Suppressor macrophage treated with lipopolysaccharide for 4 hours (primary cell): ENCODE results near the gene P2RY8.
"Not testable (repeated sequence)": the region's sequence is repeated elsewhere in the genome, so short reads cannot be mapped to it uniquely, and the experiment has no call there.

Experiments used
- DNase-seq: peaks from one replicate; pipeline ENCODE4 v3.0.0-alpha.2; 2020

Gene P2RY8

DNA sequence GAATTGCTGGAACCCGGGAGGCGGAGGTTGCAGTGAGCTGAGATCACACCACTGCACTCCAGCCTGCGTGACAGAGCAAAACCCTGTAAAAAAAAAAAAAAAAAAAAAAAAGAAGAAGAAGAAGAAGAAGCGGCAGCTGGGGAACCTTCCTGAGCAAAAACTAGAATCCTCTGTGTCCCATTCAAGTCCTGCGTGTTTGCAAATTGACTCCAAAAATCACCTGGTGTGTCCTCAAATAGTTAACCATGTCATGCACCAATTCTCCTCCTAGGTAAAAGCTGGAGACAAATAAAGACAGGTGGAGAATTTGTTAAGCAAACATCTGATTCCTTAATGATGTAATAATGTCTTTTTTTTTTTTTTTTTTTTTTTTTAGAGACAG, 52.4 kb downstream of the P2RY8 start:
- no peak for DNase-seq

- no peak for DNase-seq
Measured at GRCh38 chrX:1483843-1484637, 52.9 kb downstream of the P2RY8 start.

DNA sequence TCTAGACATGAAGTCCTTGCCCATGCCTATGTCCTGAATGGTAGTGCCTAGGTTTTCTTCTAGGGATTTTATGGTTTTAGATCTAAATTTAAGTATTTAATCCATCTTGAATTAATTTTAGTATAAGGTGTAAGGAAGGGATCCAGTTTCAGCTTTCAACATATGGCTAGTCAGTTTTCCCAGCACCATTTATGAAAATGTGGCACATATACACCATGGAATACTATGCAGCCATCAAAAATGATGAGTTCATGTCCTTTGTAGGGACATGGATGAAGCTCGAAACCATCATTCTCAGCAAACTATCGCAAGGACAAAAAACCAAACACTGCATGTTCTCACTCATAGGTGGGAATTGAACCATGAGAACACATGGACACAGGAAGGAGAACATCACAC, 54.5 kb downstream of the P2RY8 start:
- not testable (repeated sequence) for DNase-seq

DNA sequence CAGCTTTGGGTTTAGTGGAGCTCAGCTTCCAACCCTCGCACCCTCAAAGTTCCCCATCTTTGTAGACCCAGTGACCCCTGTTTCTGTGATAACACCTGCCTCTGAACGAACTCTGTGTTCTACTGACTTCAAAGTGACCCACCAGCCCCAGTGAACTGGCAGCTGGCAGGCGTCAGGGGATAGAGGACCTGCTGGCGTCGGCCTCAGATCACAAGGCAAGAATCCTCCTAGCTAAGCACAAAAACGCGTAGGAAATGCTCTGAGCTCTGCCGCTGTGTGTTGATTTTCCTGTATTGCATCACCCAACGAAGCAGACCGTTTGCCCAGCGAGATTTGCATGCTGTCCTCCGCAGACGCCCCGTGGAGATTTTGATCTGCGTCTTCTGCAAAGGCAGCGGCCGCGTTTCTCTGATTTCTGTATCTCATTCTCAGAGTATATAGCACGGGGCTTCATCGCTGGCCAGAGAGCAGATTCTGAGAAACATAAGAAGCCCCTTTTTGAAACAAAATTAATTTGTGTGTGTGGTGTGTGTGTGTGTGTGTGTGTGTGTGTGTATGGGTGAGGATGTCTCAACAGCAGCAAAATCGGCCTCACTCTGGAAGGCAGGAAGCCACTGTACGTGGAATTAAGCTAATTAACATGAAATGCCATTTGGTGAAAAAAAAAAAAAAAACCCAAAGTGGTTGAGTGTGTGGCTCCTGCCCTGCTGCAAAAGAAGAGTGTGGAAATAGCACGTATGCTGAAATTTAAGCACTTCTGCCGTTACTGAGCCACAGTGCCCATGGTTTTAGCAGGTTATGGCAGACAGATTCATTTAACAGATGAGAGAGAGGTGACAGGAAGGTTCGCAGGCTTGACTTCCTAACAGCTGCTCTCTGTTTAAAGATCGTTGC, 55.1 kb downstream of the P2RY8 start:
- peak; percentile 92 for DNase-seq

- DNase-seq, result peak; percentile 35
Measured at GRCh38 chrX:1480082-1480785, 56.8 kb downstream of the P2RY8 start.

- no peak for DNase-seq
Measured at GRCh38 chrX:1477801-1478458, 59.1 kb downstream of the P2RY8 start.

DNA sequence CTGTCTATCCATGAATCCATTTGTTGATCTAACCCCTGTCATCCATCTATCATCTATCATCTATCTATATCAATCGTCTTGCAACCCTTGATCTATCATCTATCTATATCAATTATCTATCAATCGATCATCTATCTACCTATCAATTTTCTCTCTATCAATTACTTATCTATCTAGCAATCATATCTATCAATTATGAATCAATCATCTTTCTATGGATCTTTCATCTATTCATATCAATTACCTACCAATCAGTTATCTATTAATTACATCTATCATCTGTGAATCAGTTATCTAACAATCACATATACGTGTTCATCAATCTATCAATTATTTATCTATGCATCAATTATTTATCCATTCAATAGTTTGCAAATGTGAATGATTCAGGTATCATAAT, 59.8 kb downstream of the P2RY8 start:
- no peak for DNase-seq

- DNase-seq, result no peak
Measured at GRCh38 chrX:1476682-1477081, 60.3 kb downstream of the P2RY8 start.

DNA sequence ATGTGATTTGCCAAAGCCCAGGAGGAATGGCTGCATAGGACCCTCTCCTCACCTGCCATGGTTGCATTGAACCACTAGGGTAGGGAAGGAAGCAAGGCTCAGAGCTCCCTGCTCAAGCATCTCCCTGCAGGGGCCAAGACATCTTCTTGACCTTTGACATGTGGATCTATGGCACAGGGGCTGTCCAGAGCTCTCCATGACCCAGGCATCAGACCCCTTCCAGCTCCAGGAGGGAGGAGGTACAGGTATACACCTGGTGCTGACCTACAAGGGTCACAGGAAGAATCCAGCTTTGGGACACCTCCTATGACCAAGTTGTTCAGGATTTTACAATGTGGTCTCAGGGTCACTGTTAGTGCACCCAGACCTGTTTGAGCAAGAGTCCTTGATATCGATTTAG, 61.1 kb downstream of the P2RY8 start:
- DNase-seq, result no peak

DNA sequence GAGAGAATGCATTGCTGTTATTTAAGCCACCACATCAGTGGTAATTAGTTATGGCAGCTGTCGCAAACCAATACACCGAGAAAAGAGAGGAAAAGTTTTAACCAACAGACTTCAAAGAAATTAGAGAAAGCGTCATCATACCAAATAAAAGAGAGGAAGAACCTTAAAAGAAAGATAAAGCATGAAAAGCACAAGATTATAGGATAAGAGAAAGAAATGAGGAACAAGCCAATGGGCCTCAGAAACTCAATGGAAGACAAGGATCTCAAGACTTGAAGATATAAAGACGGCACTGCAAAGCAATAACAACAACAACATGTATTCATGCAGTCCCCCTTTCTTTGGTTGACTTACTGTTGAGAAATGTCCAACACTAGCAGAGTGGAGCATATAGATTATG, 61.5 kb downstream of the P2RY8 start:
- DNase-seq, result no peak

DNA sequence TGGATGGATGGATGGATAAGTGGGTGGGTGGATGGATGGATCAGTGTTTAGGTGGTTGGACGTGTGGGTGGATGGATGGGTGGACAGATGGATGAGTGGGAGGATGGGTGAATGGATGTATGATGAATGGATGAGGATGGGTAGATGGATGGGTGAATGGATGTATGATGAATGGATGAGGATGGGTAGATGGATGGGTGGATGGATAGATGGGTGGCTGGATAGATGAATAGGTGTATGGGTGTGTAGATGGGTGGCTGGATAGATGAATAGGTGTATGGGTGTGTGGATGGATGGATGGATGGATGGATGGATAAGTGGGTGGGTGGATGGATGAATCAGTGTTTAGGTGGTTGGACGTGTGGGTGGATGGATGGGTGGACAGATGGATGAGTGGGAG, 62.4 kb downstream of the P2RY8 start:
- not testable (repeated sequence) for DNase-seq

DNA sequence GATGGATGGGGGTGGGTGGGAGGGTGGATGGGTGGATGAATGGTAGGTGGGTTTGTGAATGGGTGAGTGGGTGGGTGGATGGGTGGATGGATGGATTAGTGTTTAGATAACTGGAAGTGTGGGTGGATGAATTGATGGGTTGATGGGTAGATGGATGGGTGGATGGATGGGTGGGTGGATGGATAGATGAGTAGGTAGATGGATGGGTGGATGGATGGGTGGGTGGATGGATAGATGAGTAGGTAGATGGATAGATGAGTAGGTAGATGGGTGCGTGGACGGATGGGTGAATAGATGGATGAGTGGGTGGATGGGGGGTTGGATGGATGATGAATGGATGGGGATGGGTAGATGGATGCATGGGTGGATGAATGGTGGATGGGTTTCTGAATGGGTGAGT, 64.0 kb downstream of the P2RY8 start:
- no peak for DNase-seq

GRCh38 chrX:1468250-1468772, 68.7 kb downstream of the P2RY8 start:
- peak; percentile 23 for DNase-seq

GRCh38 chrX:1466971-1467561, 69.9 kb downstream of the P2RY8 start:
- DNase-seq, result peak; percentile 63

DNA sequence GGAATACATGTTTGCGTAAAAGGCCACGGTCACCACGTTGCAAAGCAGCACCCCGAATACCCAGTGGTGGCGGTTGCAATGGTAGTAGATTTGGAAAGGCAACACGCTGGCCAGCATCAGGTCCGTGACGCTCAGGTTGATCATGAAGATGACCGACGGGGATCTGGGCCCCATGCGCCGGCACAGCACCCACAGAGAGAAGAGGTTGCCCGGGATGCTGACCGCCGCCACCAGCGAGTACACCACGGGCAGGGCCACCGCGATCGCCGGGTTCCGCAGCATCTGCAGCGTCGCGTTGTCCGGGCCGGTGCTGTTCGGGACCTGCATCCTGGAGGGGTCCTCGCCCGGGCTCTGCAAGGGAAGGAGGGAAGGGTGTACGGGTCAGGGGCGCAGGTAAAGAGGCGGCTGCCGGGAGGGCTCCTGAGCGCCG, 70.7 kb downstream of the P2RY8 start:
- DNase-seq, result no peak

DNA sequence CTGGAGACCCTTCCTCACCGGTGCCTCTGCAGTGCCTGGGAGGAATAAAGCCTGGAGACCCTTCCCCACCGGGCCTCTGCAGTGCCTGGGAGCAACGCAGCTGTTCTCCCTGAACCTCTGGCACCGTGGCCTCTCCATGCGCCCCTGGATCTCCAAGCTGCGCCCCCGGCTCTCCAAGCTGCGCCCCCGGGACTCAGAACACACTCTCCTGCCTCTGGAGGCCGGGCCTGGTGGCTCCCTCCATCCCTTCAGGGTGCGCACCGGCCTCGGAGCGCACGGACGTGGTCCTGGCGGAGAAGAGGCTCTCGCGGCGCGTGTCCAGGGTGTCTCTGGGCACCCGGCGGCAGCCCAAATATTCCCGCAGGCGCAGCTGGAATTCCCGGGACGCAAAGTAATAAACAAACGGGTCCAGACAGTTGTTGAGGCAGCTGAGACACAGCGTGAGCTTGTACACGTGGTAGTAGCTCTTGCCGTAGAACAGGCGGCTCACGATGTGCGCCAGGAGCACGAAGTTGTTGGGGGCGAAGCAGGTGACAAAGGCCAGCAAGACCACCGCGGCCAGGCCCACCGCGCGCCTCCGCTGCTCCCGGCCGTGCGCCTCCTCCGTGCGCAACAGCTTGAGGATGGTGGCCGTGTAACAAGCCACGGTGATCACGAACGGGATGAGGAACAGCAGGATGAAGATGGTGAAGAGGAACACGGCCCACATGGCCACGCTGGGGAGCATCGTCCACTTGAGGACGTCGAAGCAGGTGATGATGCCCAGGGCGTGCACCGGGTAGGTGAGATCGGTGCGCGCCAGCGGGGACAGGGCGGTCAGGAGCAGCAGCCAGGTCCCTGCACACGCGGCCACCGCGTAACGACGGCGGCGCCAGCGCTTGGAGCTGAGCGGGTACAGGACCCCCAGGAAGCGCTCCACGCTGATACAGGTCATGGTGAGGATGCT, 71.4 kb downstream of the P2RY8 start:
- no peak for DNase-seq

DNA sequence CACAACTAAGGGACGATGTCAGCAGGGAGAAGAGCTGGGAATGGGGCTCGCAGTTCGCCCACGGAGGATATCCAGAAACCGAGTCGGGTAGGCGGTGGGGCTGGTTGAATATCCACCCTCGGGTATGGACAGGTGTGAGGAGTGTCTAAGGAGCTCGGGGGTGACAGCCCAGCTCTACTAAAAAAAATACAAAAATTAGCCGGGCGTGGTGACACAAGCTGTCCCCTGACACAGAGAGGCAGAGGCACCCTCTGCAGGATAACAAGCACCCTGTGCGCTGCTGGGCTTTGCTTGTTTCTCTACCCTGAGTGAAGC, 72.1 kb downstream of the P2RY8 start:
- no peak for DNase-seq

- no peak for DNase-seq
Measured at GRCh38 chrX:1464041-1464970, 72.7 kb downstream of the P2RY8 start.

- no peak for DNase-seq
Measured at GRCh38 chrX:1463581-1463980, 73.4 kb downstream of the P2RY8 start.
